OCI-M1 (cell line): ENCODE results near the gene ANO9.

Experiments used
- DNase-seq: peaks from one replicate; lab custom pipeline; 2025; lab: John Stamatoyannopoulos, UW

Gene ANO9

DNA sequence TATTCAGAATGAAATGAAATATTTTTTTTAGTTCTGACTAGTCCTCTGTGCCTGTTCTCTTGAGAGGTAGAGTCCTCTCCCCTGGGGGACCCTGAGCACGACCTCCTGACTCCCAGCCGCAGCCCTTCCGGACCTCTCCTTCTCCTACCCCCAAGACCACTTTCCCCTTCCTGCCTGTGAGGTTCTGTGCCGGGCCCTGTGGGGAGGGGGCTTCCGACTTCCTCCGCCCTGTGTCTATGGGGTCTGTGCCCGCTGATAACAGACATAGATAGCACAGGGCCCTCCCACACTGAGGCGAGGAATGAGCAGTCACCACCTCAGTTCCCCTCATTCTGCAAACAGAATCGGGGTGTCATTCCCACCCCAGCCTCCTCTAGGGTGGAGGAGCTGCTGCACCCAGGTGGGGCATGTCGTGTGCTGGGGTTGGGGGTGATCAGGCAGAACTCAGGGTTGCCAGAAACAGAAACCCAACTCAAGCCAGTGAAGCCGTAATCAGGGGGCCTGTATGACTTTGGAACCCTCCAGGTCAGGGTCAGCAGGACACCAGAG is 59.7 kb downstream of the ANO9 start:
- no peak for DNase-seq

DNA sequence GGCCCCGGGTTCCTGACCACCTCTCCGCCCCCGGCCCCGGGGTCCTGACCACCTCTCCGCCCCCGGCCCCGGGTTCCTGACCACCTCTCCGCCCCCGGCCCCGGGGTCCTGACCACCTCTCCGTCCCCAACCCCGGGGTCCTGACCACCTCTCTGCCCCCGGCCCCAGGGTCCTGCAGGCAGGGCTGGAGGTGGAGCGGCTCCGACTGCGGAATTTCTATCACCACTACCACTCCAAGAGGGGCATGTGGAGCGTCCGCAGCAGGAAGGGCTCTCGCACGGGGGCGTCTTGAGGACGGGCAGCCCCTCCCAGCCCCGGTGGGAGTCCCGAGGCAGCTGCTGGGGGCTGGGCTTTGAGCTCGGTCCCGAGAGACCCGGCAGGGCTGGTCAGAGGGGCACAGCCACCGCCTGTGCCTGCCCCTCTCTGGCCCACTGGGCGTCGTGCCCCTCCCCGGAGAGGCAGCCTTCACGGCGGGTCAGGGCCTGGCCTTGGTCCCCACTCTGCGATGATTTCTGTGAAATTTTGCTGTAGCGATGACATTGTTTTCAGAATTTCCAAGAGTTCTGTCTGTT is 60.2 kb downstream of the ANO9 start:
- no peak for DNase-seq

DNA sequence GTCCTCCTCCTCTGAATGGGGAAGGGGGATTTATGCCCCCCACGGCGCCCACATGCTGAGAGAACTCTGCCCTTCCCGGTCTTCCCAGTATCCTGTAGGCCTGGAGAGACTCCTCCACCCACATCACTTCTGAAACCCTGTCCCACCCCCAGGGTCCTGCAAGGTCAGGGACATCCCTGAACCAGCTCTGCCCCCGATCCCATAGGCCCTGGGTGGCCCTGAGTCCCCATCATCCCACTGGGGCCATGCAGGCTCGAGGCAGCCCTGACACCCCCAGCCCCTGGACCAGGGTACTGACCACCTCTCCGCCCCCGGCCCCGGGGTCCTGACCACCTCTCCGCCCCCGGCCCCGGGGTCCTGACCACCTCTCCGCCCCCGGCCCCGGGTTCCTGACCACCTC is 60.8 kb downstream of the ANO9 start:
- no peak for DNase-seq

DNA sequence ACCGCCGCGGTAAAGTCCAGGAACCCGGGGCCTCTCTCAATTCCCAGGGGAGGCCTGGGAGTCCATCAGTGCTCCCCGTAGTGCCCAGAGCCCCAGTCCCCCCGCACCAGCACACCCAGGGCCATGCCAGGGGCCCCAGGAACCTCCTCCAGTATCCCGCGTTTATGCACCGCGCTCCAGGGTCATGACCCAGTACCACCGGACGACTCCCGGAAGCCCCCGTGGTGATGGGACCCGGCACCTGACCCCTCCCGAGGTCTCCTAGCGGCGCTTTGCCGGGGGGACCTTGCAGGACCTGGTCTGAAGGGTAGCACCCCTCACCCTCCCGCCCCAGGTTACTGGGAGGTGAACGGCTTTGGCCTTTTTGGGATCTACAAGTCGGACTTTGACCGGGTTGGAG is 61.3 kb downstream of the ANO9 start:
- no peak for DNase-seq

DNA sequence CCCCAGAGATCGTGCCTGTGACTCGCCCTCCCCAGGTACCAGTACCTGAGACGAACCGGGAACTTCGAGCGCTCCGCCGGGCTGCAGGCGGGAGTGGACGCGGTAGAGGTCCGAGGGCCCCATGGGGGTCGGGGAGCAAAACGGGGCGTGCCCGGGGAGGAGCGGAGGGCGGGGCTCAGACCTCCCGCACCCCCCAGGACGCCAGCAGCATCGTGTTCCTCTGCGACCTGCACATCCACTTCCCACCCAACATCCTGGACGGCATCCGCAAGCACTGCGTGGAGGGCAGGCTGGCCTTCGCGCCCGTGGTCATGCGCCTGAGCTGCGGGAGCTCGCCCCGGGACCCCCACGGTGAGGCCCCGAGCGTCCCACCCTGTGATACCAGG is 61.7 kb downstream of the ANO9 start:
- no peak for DNase-seq

DNA sequence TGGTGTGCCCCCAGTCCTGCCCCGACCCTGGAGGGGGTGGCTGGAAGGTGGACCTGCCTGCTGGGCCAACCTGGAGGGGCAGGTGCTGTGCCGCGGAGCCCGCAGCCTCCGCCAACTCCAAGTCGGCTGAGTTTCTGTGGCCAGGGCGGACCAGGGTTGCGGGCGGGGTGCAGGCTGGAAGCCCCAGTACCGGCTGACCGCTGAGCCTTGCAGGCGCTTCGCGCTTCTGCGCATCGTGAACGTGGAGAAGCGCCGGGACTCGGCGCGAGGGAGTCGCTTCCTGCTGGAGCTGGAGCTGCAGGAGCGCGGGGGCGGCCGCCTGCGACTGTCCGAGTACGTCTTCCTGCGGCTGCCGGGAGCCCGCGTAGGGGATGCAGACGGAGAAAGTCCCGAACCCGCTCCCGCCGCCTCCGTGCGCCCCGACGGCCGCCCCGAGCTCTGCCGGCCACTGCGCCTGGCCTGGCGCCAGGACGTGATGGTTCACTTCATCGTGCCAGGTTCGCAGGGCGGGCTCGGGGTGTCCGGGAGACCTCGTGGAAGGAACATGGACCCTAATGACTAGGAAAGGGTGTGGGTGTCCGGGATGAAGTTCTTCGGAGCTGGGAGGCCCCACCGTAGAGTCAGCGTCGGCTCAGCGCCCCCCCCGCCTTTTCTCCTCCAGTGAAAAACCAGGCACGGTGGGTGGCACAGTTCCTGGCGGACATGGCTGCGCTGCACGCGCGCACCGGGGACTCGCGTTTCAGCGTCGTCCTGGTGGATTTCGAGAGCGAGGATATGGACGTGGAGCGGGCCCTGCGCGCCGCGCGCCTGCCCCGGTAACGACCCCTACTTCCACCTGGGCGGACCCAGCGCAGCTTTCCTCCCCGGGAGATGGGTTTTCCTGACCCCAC is 62.4 kb downstream of the ANO9 start:
- DNase-seq, result no peak

DNA sequence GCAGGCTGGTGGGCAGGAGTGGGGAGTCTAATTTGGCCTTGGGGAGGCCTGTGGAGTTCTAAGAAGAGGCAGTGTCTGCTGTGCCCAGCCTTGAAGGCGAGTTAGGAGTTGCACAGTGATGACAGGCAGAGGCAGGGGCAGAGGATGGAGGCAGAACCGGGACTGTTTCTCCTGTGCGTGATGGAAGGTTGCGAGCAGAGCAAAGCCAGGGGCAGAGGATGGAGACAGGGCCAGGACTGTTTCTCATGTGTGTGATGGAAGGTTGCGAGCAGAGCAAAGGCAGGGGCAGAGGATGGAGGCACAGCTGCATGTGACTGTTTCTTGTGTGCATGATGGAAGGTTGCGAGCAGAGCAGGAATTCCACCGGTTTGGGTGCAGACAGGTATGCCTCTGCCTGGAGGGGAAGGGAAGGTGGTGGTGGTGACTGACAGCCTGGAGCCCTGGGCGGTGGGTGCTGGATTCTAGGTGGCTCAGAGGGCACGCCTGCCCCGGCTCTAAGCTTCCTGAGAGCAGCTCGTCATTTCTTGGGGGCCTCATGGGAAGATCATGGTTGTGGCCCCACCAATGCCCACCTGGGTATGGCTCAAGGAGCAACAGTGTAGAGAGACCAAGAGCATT is 63.8 kb downstream of the ANO9 start:
- DNase-seq, result no peak

DNA sequence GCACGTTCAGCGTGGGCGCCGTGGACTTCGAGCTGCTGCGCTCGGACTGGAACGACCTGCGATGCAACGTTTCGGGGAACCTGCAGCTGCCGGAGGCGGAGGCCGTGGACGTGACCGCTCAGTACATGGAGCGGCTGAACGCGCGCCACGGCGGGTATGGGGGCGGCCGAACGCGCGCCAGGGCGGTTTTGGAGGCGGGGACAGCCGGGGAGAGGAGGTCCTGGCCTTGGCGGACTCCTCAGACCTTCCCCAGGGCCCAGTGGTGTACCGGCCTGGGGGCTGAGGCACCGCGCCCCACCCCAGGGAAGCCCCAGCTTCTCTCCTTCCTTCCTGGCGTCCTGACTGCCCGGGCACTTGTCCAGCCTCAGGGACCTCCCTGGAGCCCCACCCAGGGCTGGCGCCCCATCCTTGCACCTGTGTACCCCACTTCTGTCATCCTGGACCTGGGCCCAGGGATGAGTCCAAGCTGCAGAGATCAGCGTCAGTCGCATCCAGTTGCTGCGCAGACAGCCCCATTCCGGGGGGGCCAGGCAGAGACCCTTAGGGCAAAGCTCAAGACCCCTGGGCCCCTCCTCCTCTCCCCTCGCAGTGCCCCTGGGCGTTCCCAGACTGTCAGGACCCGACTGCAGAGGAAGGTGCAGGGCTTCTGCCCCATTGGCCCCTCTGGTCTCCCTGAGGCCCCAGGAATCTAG is 64.5 kb downstream of the ANO9 start:
- DNase-seq, result no peak

DNA sequence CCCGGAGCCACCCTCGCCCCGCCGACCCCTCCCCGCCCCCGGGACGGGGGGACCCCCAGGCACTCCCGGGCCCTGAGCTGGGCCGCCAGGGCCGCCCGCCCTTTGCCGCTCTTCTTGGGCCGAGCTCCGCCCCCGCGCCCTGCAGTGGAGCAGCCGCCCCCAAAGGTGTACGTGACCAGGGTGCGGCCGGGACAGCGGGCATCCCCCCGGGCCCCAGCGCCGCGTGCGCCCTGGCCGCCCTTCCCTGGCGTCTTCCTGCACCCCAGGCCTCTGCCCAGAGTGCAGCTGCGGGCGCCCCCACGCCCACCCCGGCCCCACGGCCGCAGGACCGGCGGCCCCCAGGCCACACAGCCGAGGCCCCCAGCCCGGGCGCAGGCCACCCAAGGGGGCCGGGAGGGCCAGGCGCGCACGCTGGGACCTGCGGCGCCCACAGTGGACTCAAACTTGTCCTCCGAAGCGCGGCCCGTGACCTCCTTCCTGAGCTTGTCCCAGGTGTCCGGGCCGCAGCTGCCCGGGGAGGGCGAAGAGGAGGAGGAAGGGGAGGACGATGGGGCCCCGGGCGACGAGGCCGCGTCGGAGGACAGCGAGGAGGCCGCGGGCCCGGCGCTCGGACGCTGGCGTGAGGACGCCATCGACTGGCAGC is 65.2 kb downstream of the ANO9 start:
- DNase-seq, result no peak

DNA sequence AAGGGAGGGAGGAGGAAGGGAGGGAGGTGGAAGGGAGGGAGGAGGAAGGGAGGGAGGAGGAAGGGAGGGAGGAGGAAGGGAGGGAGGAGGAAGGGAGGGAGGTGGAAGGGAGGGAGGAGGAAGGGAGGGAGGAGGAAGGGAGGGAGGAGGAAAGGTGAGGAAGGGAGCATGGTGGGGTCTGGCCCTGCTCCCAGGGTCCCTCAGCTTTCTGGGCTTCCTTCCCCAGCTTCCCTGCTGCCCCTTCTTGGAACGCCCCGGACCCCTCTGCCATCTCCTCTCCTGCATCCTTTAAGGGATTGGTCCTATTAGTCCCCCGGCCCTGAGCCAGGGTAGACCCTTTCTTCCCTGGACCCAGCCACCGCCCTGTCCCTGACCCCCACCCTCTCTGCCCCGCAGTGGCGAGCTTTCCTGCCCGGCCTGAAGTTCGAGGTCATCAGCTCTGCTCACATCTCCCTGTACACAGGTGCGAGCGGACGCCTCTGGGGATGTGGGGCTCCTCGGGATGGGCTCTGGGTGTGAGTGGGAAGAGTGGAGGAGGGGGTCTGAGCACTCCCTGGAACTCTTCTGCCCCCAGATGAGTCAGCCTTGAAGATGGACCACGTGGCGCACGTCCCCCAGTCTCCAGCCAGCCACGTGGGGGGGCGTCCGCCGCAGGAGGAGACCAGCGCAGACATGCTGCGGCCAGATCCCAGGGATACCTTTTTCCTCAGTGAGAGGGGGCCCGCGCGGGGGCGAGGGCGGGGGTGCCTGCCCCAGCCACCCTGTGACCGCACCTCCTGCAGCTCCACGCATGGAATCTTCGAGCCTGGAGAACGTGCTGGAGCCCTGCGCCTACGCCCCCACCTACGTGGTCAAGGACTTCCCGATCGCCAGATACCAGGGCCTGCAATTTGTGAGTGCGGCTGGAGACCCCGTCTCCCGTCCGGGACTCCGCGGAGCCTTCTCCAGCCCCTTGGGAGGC is 66.5 kb downstream of the ANO9 start:
- DNase-seq, result no peak

DNA sequence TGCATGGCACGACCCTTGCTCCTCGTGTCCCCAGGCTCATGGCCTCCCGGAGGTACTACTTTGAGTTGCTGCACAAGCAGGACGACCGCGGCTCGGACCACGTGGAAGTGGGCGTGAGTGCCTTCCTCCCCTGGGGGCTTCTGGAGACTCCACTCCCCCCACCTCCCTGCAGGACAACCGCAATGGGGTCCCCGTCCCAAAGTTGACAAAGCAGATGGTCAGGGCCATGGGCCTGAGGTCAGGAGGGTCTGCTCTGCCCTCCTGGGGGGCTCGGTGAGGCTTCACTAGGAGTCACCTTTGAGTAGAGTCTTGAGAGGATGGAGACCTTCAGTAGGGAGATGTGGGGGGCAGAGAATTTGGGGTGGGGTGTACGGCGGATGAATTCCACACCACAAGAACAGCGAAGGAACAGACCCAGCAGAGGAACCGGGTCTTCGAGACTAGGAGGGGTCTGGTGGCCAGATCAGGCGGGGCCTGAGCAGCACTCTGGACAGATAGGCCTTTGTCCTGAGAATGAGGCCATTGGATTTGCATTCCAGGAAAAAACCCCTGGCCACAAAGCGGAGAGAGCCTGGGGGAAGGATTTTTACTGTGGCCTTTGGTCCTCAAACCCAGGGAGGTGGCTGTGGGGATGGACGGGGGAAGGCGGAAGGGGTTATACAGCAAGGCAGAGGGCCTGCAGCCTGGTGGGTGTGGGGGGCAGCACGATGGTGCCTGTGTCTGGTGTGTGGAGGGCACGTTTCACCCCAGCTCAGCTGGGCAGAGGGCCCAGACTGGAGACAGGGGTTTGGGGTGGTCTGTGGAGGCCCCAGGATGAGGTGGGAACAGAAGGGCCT is 67.9 kb downstream of the ANO9 start:
- DNase-seq, result no peak

DNA sequence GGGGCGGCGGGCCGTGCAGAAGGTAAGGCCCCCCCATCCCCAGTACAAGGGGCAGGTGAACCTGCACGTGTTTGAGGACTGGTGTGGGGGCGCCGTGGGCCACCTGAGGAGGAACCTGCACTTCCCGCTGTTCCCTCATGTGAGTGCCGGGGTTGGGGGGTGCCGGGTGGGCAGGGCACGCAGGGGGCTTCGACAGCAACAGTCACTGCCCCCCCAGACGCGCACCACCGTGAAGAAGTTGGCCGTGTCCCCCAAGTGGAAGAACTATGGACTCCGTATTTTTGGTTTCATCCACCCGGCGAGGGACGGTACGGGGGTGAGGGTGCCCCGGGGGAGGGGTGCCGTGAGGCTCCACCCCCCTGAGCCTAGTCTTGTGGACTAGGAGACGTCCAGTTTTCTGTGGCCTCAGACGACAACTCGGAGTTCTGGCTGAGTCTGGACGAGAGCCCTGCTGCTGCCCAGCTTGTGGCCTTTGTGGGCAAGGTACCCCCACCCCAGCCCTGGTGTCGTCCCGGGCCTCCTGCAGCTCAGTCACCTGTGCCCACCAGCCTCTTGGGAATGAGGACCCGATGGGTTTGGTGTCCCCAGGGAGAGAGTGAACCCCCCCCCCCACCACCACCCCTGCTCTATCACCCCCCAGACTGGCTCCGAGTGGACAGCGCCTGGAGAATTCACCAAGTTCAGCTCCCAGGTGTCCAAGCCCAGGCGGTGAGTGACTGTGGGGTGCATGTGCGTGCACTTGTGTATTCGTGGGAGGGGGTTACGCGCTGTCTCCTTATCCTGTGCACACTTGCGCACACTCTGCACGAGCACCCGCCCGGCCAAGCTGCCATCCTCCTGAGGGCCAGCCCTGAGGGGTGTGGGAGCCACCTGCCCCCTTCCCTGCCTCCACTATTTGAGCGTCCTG is 68.7 kb downstream of the ANO9 start:
- DNase-seq, result no peak

DNA sequence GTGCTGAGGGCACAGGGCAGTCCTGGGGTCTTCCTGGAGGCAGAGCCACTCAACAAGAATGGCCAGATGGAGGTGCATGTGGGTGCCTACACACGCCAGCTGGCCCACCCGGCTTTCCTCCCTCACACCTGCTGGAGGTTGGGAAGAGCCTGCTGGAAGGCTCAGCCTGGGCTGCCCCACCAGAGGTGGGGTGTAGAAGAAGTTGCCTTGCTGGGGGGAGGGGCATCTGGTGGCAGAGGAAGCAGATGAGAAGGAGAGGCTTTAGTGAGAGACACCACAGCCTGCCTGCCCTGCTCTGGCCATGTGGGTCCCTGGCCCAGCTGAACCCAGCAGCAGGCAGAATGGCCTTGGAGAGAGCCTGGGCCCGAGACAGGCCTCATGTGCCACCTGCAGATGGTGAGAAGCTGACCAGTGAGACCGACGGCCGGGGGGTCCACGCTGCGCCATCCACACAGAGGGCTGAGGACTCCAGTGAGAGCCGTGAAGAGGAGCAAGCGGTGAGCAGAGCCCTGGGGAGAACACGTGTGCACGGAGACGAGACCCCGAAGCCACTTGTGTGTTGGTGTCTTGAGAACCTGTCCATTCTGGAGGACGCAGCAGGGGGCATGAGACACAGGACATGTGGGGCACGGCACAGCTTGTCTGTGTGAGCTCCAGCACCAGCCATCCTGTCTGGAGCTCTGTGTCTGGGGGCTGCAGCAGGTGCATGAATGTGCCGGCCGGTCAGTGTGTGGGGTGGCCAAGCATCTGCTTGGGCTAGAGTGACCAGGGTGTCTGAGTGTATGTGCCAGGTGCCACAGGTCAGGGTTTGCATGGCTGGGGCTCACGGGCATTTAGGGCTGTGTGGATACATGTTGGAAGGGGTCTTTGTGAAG is 69.9 kb downstream of the ANO9 start:
- no peak for DNase-seq

DNA sequence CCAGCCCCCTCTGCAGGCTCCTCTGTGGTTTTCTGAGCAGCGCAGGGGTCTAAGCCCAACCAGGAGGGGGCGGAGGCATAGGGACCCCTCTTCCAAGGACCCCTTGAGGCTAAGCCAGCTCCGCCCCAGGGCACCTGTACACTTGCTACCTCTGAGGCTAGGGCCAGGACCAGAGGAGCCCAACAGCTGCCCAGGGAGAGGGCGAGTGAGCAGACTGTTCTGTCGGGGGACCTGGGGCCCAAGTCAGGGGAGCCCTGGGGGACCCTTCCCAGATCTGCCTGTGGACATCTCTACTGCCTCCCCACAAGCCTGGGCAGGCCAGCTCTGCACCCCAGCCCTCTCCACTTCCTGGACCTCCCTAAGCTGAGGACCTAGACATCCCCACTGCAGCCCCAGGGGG is 70.8 kb downstream of the ANO9 start:
- DNase-seq, result no peak

DNA sequence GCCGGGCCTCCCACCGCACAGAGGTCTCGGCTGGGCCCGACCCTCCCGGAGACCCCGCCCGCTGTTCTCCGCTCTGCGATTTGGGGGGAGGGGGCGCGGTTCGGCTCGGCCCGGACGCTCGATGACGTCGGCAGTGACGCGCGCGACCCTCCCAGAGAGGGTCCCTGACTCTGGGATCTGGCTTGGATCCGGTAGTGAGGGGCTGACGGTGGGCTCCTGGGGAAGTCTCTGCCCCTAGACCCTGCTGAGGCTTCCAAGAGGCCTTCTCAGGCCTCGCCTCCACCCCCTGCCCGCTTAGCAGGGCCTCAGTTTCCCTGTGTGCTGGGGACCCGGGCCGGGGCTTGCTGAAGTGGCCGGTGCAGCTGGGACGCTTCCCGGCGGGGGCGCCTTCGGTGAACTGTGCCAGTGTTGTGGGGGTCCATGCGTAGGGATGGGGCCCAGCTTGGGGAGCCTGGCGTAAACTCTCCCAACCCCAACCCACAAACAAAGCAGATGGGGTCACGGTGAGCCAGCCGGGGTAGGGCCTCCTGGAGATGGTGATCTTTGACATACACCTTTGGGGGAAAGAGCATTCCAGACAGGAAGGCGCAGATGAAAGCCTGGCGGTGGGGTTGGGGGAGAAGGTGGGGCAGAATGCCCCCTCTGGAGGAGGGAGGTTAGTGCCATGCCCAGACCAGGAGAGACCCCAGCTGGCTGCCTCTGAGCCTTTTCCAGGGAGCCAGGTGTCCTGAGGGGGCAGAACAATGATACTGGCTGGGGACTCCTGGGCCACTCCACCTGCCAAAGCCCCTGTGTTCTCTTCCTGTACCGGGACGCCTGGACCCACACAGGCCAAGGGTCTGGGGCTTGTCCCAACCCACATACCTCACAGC is 71.5 kb downstream of the ANO9 start:
- DNase-seq, result no peak

DNA sequence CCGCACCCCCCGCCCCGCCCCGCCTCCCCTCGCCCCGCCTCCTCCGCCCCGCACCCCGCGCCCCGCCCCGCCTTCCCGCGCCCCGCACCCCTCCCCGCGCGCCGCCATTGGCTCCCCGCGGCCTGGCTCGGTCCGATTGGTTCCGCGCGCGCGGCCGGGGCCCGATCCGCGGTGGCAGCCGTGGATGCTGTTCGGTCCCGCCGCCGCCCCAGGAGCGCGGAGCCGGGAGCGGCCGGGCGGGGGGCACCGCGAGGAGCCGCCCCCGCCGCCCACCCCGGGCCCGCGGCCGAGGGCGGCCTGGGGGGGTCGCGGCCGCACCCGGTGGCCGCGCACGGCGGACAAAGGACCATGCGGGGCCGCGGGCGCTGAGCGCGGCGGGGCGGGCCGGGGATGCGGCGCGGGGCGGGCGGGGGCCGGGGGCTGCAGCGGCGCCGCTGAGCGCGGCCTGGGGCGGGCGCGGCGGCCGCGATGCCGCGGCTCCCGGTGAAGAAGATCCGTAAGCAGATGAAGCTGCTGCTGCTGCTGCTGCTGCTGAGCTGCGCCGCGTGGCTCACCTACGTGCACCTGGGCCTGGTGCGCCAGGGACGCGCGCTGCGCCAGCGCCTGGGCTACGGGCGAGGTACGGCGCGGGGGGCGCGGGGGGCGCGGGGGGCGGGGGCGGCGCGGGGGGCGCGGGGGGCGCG is 72.3 kb downstream of the ANO9 start, which contains the start of gene B4GALNT4:
B4GALNT4 (plus strand) TSS at position 164 of the 683 bp plus-strand sequence; CDS start at position 469, 305 bp downstream.
- no peak for DNase-seq
